ENCODE data around the gene IMMP1L. TPM values are rescaled to one million over a fixed set of nuclear protein-coding genes. Genes with fewer than 3 reads are reported as not detected.
A peak's percentile ranks its signal among the peaks of the same experiment; 100 is the strongest.
"Not testable (repeated sequence)": the region's sequence is repeated elsewhere in the genome, so short reads cannot be mapped to it uniquely, and the experiment has no call there.

IMMP1L gene
- total RNA-seq (2014; rRNA removed; shearing (Covaris generic)), result 30.2 and 33.8 TPM in 2 replicates
- 25.4 and 49.9 TPM in 2 replicates for polyA plus RNA-seq (2014; cell fraction: nucleus; rRNA removed)

DNA sequence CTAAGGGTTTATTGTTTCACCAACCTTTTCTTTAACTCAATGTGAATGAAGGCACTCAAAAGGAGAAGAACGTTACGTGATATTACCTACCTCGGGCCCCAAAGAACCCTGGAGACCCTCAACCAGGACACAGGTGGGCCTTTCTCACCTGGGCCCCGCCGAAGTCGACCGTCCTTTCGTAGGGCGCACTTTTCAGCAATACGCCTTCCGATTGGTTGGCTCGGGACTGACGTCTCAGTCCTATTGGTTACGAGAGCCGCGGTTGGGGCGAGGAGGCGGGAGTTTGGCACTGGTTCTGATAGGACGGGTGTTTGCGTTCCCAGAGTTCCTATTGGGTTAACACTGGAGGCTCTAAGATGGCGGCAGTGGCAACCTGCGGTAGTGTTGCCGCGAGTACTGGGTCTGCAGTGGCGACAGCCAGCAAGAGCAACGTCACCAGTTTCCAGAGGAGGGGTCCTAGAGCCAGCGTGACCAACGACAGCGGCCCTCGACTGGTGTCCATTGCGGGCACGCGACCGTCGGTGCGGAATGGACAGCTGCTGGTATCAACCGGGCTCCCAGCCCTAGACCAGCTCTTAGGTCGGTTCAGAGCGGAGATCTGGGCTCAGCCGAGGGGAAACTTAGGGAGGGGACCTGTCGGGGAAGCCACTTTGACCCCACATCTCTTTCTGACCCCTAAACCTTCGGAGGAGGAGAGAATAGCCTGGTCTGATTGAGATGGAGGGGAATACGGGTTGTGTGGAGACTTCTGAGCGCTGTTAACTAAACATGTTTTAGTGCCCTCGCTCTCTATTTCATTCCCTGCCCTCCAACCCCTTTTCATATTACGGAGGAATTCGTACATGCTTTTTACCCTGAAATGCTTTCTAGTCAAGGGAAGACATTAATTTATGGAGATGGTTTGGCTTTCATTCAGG is at the start of gene IMMP1L, which contains the start of gene ELP4:
Gene IMMP1L (minus strand): TSS at position 194 of the 917 bp plus-strand sequence. CDS start 46,346 bp downstream, outside the sequence.
Gene ELP4 (plus strand): TSS at position 339 of the 917 bp plus-strand sequence. CDS start 18 bp downstream, at position 357.
- DNase-seq (ENCODE audit: extremely low read depth, low read depth), result peak; percentile 92

DNA sequence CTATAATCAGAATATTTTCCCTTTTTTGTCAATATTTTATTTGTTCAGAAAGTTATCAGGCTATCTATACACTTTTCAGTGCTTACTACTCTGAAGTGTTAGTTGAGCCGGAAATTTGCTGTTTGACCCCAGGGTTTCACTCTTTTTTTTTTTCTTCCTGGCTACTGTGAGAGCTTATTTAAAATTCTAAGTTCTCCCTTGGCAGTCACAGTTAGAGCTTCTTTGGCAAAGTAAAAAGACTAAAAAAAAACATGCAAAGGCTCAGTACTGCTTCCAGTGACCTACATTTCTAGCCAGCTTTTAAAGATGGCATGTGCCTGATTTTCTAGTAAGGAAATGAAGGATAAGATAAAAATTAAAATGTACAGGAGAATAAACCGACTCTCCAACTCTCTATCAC is 48.6 kb upstream of the IMMP1L start:
- no peak for DNase-seq (ENCODE audit: extremely low read depth, low read depth)

- no peak for DNase-seq (ENCODE audit: extremely low read depth, low read depth)
Measured at GRCh38 chr11:31555938-31556337, 46.5 kb upstream of the IMMP1L start.

DNA sequence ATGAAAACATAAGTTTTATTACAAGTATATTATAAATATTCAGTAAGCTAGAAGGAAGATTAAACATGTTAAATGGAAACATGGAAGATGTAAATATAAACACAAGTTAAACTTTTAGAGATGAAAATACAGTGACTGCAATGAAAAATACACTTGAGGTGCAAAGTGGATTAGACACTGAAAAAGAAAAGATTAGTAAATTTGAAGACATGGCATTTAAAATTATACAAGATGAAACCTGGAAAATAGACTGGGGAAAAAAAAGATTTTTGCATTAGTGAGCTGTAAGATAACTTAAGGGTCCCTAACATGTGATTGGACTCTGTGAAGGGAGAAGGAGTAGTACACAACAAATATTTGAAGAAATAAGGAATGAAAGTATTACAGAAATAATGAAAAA is 33.4 kb upstream of the IMMP1L start:
- no peak for DNase-seq (ENCODE audit: extremely low read depth, low read depth)

DNA sequence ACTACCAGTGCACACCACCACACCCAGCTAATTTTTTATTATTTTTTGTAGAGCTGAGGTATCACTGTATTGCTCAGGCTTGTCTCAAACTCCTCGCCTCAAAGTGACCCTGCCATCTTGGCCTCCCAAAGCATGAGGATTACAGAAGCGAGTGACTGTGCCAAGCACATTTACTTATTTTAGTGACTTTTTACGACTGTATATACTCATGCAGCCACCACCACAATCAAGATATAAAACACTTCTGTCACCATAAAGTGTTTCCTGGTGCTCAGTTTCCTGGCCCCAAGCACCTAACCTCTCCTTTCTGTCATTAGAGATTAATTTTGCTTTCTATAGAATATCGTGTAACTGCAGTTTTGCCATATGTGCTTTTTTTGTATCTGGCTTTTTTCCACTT is 26.1 kb upstream of the IMMP1L start:
- no peak for DNase-seq (ENCODE audit: extremely low read depth, low read depth)

DNA sequence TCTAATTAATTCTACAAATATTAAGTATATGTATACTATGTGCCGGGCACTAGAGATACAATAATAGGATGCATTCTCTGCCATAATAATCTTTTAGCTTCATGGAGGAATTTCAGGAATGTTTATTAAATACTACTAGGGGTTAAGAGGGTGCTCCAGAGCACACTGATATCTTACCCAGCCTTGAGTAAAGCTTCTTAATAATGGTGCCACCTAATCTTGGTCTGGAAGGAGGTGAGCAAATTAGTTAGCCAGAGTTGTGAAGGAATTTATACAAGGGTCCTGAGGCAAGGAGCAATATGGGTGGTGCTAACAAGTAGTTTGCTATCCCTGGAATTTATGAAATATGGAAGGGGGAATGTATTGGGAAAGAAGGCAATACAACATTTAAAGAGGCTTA is 21.9 kb upstream of the IMMP1L start:
- DNase-seq (ENCODE audit: extremely low read depth, low read depth), result no peak

DNA sequence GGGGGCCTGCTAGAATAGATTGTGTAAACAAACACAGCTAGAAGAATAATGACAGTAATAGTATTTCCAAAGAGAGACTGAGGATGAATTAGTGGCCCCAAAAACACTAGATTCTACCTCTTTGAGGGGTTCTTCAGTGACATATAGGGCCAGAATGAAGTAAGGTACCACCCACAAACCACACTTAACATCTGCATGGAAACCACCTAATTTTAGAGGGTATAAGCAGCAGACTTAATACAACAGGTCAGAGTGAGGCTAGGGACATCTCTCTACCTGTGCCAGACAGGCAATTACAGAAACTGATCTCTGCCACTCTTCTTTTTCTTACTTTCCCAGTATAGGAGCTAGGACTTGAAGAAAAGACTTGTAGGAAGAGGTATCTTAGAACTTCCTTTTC is 20.3 kb upstream of the IMMP1L start:
- no peak for DNase-seq (ENCODE audit: extremely low read depth, low read depth)

DNA sequence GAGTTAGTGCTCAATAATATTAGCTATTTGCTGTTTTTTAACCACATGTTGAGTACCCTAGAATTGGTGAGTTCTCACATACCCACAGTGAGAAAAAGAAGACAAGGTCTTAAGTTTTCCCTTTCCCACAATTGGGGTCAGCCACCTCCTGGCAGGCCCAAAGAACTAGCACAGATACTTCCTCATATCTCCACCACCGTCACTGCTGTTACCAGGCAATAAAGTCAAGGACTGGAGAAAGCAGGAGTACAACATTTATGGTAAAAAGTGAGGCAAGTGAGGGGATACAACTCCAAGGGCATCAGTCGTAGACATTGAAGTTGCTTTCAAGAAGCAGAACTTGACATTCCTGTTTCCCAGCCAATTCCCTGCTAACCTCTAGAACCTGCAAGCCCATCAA is 19.8 kb upstream of the IMMP1L start:
- no peak for DNase-seq (ENCODE audit: extremely low read depth, low read depth)

DNA sequence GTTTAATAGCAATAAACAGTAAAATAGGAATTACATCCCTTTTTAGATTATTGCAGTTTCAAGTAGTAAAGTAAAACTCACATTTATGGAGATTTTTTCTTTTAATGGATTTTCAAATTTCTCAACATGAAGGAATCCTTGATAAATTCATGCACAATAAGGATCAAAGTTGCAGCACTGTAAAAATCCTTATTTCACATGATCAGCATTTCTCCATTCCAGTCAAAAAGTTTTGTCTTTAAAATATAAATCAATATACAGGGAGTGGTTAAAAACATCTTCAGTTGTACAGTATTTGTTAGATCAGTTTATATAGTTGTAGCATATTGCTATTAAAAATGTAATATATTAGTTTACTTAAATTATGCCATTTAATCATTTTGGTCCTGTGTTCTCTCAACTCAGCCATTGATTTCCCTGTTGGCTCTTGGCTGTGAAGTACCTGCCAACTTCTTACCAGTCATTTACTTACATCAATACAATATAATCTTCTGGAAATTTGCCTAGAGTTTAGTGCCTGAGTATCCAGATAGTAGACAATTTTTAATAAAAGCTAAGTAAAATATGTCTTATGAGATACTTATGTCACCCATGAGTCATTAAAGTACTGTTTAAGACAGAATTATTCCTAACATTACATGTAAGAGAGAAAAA is 12.2 kb upstream of the IMMP1L start:
- DNase-seq (ENCODE audit: extremely low read depth, low read depth), result no peak

DNA sequence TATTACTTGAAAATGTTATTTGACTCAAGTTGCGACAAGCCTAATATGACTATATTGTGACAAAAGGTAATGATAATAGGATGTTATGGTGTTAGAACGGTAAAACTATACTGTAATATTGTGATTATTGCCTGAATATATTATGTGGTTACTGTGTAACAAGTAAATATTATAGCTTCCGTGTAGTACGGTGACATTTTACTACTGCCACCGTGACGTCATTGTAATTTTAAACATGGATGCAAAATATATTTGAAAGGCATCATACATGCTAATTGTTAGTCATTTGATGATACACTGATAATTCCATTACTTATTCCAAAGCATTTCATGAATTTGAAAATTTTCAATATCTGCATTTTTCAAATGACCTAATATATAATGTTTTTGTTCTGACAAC is 2.7 kb upstream of the IMMP1L start:
- DNase-seq (ENCODE audit: extremely low read depth, low read depth), result no peak

DNA sequence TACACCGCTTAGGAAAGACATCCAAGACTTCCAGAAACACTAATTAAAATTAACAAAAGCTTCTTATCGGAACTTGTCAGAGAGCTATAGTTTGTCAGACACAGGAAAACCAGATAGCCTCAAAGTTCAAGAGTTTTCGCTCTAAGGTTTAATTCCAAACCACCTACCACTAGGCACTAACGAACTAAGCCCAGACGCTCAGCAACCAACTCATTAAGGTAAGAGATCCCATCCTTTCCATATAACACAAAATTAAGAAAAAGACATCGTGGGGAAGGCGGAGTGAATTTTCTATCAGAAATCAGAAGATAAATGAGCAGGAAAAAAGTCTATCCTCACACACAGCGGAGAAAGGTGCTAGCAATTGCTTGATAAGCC is 382 bp downstream of the IMMP1L start:
- no peak for DNase-seq (ENCODE audit: extremely low read depth, low read depth)

DNA sequence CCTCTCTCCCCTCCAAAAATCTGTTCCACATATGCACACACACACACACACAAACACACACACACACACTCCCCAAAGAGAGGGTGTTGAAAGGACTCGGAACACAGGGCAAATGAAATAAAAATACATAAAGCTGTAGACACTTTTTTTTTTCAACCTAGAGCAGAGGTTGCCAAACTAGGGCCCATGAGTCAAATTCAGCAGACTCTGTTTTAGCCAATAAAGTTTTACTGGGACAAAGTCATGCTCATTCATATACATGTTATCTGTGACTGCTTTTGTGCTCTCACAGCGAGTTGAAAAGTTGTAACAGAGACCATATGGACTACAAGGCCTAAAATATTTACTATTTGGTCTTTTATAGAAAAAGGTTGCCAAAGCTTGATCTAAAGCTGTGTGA is 8.9 kb downstream of the IMMP1L start:
- no peak for DNase-seq (ENCODE audit: extremely low read depth, low read depth)

- no peak for DNase-seq (ENCODE audit: extremely low read depth, low read depth)
Measured at GRCh38 chr11:31499576-31500178, 9.7 kb downstream of the IMMP1L start.

DNA sequence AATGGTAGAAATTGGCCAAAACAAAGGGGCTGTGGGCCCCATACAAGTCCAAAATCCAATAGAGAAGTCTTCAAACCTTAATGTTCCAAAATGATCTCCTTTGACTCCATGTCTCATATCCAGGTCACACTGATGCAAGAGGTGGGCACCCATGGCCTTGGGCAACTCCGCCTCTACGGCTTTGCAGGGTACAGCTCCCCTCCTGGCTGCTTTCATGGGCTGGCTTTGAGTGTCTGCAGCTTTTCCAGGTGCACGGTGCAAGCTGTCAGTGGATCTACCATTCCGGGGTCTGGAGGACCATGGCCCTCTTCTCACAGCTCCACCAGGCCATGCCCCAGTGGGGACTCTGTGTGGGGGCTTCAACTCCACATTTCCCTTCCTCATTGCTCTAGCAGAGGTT is 15.7 kb downstream of the IMMP1L start:
- DNase-seq (ENCODE audit: extremely low read depth, low read depth), result not testable (repeated sequence)

GRCh38 chr11:31493235-31493634 is 16.2 kb downstream of the IMMP1L start:
- no peak for DNase-seq (ENCODE audit: extremely low read depth, low read depth)

GRCh38 chr11:31492320-31492913 is 17.0 kb downstream of the IMMP1L start:
- no peak for DNase-seq (ENCODE audit: extremely low read depth, low read depth)

- DNase-seq (ENCODE audit: extremely low read depth, low read depth), result peak; percentile 23
Measured at GRCh38 chr11:31487848-31488247, 21.6 kb downstream of the IMMP1L start.

- DNase-seq (ENCODE audit: extremely low read depth, low read depth), result no peak
Measured at GRCh38 chr11:31484497-31484896, 24.9 kb downstream of the IMMP1L start.

- DNase-seq (ENCODE audit: extremely low read depth, low read depth), result no peak
Measured at GRCh38 chr11:31480930-31481329, 28.5 kb downstream of the IMMP1L start.

- DNase-seq (ENCODE audit: extremely low read depth, low read depth), result no peak
Measured at GRCh38 chr11:31479066-31479465, 30.4 kb downstream of the IMMP1L start.

GRCh38 chr11:31478223-31478590 is 31.2 kb downstream of the IMMP1L start:
- DNase-seq (ENCODE audit: extremely low read depth, low read depth), result no peak

All from NCI-H460 (cell line).